ENCODE results near the gene RUFY1.
"Not testable (repeated sequence)": the region's sequence is repeated elsewhere in the genome, so short reads cannot be mapped to it uniquely, and the experiment has no call there.

RUFY1 gene

GRCh38 chr5:179553006-179553405 lies 2.7 kb downstream of the RUFY1 start:
- in situ Hi-C loops (cut with MboI; ENCODE audit: low pct_unique_long_range_greater_than_20kb, low sequenced_read_pairs, unreplicated experiment) = no loop called here
- no peak for DNase-seq (ENCODE audit: low spot score)
- TF ChIP-seq CTCF (IDR thresholded peaks at IDR 0.05; ENCODE audit: extremely low read depth, insufficient read depth, missing control alignments) = no peak

GRCh38 chr5:179553875-179554274 lies 3.5 kb downstream of the RUFY1 start:
- no peak for TF ChIP-seq CTCF (IDR thresholded peaks at IDR 0.05; ENCODE audit: extremely low read depth, insufficient read depth, missing control alignments)
- in situ Hi-C loops (cut with MboI; ENCODE audit: low pct_unique_long_range_greater_than_20kb, low sequenced_read_pairs, unreplicated experiment) = no loop called here
- no peak for DNase-seq (ENCODE audit: low spot score)

- in situ Hi-C loops (cut with MboI; ENCODE audit: low pct_unique_long_range_greater_than_20kb, low sequenced_read_pairs, unreplicated experiment) = no loop called here
- no peak for DNase-seq (ENCODE audit: low spot score)
- TF ChIP-seq CTCF (IDR thresholded peaks at IDR 0.05; ENCODE audit: extremely low read depth, insufficient read depth, missing control alignments) = no peak
Measured at GRCh38 chr5:179554981-179555380, 4.6 kb downstream of the RUFY1 start.

GRCh38 chr5:179558261-179558799 lies 8.0 kb downstream of the RUFY1 start:
- in situ Hi-C loops (cut with MboI; ENCODE audit: low pct_unique_long_range_greater_than_20kb, low sequenced_read_pairs, unreplicated experiment) = not testable (repeated sequence)

GRCh38 chr5:179558932-179559283 lies 8.6 kb downstream of the RUFY1 start:
- TF ChIP-seq CTCF (IDR thresholded peaks at IDR 0.05; ENCODE audit: extremely low read depth, insufficient read depth, missing control alignments) = no peak
- in situ Hi-C loops (cut with MboI; ENCODE audit: low pct_unique_long_range_greater_than_20kb, low sequenced_read_pairs, unreplicated experiment) = no loop called here
- peak; percentile 39 for DNase-seq (ENCODE audit: low spot score)

More at GRCh38 chr5:179558261-179558799, 8.0 kb downstream of the RUFY1 start:
- DNase-seq (ENCODE audit: low spot score) = not testable (repeated sequence)

- no peak for TF ChIP-seq CTCF (IDR thresholded peaks at IDR 0.05; ENCODE audit: extremely low read depth, insufficient read depth, missing control alignments)
- DNase-seq (ENCODE audit: low spot score) = peak; percentile 95
- in situ Hi-C loops (cut with MboI; ENCODE audit: low pct_unique_long_range_greater_than_20kb, low sequenced_read_pairs, unreplicated experiment) = no loop called here
Measured at GRCh38 chr5:179559284-179560252, 9.2 kb downstream of the RUFY1 start.

- in situ Hi-C loops (cut with MboI; ENCODE audit: low pct_unique_long_range_greater_than_20kb, low sequenced_read_pairs, unreplicated experiment) = no loop called here
- DNase-seq (ENCODE audit: low spot score) = no peak
- TF ChIP-seq CTCF (IDR thresholded peaks at IDR 0.05; ENCODE audit: extremely low read depth, insufficient read depth, missing control alignments) = no peak
Measured at GRCh38 chr5:179564526-179564925, 14.2 kb downstream of the RUFY1 start.

Measured in GM13977 (cell line).